GM12878 (cell line): ENCODE data around the gene DLG2.

Source experiments
- HCFC1 ChIP-seq: fragments of 150-350 bp; IDR thresholded peaks from 2 replicates; pipeline ENCODE4 v1.6.1; 2014; ENCODE audit warnings: low read length
- MXI1 ChIP-seq: fragments of 150-350 bp; IDR thresholded peaks from 2 replicates; pipeline ENCODE4 v1.6.1; 2011; ENCODE audit warnings: low read depth, mild to moderate bottlenecking, inconsistent platforms, low read length, improper control_type of control experiment
- NBN ChIP-seq: fragments of 450-650 bp; IDR thresholded peaks from 2 replicates; pipeline ENCODE4 v1.6.1; 2016
- WRNIP1 ChIP-seq: IDR thresholded peaks from 2 replicates; pipeline ENCODE4 v1.6.1; 2011; ENCODE audit warnings: low read depth, low read length, improper control_type of control experiment, borderline replicate concordance
- TF ChIP-seq, protein P1 (sequence below), 3 experiments: IDR thresholded peaks in 2 of 3; conservative IDR thresholded peaks in 1 of 3; 2 replicates each; pipeline ENCODE4 v1.5.1; 2011; ENCODE audit warnings: low read depth in 3 of 3, low read length in 3 of 3, mild to moderate bottlenecking in 3 of 3, control low read depth in 2 of 3, moderate library complexity in 2 of 3, inconsistent platforms in 1 of 3, mixed read lengths in 1 of 3; ENCODE audit not compliant: control insufficient read depth in 2 of 3, insufficient read depth in 1 of 3; ENCODE audit errors: extremely low read depth in 1 of 3

DNA sequence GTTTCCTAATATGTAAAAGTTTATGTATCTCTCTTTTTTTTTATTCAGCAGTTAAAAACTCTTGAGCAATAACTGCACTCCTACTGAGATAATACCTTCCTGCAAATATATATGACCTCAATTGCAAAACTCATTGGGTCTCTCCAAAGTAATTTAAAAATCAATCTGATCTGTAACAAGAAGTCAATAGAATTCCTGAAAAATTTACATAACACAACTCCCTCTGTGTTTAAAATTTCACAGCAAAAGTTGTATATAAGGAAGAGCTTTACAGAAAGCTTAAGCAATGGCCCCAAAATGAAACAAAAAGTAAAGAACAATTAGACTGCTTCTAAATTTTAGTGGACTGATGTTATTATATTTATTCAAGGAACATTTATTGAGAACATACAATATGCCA, 313.4 kb downstream of the DLG2 start:
- TF ChIP-seq MXI1 (no peak), NBN (no peak), WRNIP1 (no peak), HCFC1 (no peak)
- TF ChIP-seq, protein P1, sequence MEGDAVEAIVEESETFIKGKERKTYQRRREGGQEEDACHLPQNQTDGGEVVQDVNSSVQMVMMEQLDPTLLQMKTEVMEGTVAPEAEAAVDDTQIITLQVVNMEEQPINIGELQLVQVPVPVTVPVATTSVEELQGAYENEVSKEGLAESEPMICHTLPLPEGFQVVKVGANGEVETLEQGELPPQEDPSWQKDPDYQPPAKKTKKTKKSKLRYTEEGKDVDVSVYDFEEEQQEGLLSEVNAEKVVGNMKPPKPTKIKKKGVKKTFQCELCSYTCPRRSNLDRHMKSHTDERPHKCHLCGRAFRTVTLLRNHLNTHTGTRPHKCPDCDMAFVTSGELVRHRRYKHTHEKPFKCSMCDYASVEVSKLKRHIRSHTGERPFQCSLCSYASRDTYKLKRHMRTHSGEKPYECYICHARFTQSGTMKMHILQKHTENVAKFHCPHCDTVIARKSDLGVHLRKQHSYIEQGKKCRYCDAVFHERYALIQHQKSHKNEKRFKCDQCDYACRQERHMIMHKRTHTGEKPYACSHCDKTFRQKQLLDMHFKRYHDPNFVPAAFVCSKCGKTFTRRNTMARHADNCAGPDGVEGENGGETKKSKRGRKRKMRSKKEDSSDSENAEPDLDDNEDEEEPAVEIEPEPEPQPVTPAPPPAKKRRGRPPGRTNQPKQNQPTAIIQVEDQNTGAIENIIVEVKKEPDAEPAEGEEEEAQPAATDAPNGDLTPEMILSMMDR (IDR thresholded peaks at IDR 0.05 in 2 of 3, conservative IDR thresholded peaks at IDR 0.05 in 1 of 3; ENCODE audit: control insufficient read depth in 2 of 3, extremely low read depth in 1 of 3, insufficient read depth in 1 of 3, low read depth in 3 of 3, low read length in 3 of 3), result no peak
